HepG2 (cell line): ENCODE results near the gene UQCR11. TPM values are rescaled to one million over a fixed set of nuclear protein-coding genes. Genes with fewer than 3 reads are reported as not detected.
A peak's percentile ranks its signal among the peaks of the same experiment; 100 is the strongest.

Experiments
- KDM2A ChIP-seq: sonication (generic); formaldehyde crosslinking; IDR thresholded peaks from 2 replicates; pipeline ENCODE4 v1.4.0; 2020; ENCODE audit warnings: low read depth, missing genetic modification reagents, borderline replicate concordance
- PRPF4 ChIP-seq: fragments of 200-400 bp; formaldehyde crosslinking; IDR thresholded peaks from 2 replicates; pipeline ENCODE4 v1.6.1; 2016; ENCODE audit warnings: low read length, low read depth; ENCODE audit not compliant: poor library complexity, severe bottlenecking
- SMARCC2 ChIP-seq: fragments of 450-650 bp; IDR thresholded peaks from 2 replicates; pipeline ENCODE4 v1.6.1; 2017; ENCODE audit warnings: antibody characterized with exemption, mild to moderate bottlenecking
- ZBTB40 ChIP-seq, 2 experiments: fragments of 450-650 bp in 1 of 2; sonication (generic) in 1 of 2; formaldehyde crosslinking in 1 of 2; IDR thresholded peaks; 2 replicates each; pipeline versions ENCODE4 v1.6.1 to v1.8.0; 2016 to 2022; ENCODE audit warnings: antibody characterized with exemption in 1 of 2, mild to moderate bottlenecking in 1 of 2, missing genetic modification reagents in 1 of 2
- ZBTB7A ChIP-seq: sonication (generic); formaldehyde crosslinking; IDR thresholded peaks from 2 replicates; pipeline ENCODE4 v1.8.0; 2022; ENCODE audit warnings: mild to moderate bottlenecking, missing genetic modification reagents
- polyA plus RNA-seq, 8 experiments: library from polyadenylated mRNA; depleted of rRNA in 3 of 8; stranded (reverse) in 7 of 8; unstranded in 1 of 8; fragments of >200 nt; fragmentation: Illumina TruSeq in 4 of 8; extraction: Trizol in 4 of 8; gene quantifications; 2 replicates each; pipeline versions ENCODE4 v1.2.1 to v1.2.3, GENCODE V29; 2011 to 2016; ENCODE audit warnings: low read depth in 4 of 8, missing spikeins in 1 of 8, mixed read lengths in 1 of 8; ENCODE audit not compliant: insufficient read depth in 1 of 8
- total RNA-seq, 5 experiments: library from RNA; depleted of rRNA; stranded (reverse); fragments of >200 nt; fragmentation: Illumina TruSeq; extraction: Trizol; gene quantifications; 2 replicates each; pipeline ENCODE4 v1.2.3, GENCODE V29; 2016; ENCODE audit warnings: low read depth in 1 of 5
- TF ChIP-seq, protein P1 (sequence below): sonication (generic); formaldehyde crosslinking; IDR thresholded peaks from 2 replicates; pipeline ENCODE4 v1.5.0; 2020; ENCODE audit warnings: mild to moderate bottlenecking, low read depth, missing genetic modification reagents, borderline replicate concordance

The UQCR11 gene
- total and polyA plus RNA-seq, 2 of the 13 experiments (the other 11 are each of a cell fraction or from before 2014, with no cell fraction given), result 125 to 214 TPM

DNA sequence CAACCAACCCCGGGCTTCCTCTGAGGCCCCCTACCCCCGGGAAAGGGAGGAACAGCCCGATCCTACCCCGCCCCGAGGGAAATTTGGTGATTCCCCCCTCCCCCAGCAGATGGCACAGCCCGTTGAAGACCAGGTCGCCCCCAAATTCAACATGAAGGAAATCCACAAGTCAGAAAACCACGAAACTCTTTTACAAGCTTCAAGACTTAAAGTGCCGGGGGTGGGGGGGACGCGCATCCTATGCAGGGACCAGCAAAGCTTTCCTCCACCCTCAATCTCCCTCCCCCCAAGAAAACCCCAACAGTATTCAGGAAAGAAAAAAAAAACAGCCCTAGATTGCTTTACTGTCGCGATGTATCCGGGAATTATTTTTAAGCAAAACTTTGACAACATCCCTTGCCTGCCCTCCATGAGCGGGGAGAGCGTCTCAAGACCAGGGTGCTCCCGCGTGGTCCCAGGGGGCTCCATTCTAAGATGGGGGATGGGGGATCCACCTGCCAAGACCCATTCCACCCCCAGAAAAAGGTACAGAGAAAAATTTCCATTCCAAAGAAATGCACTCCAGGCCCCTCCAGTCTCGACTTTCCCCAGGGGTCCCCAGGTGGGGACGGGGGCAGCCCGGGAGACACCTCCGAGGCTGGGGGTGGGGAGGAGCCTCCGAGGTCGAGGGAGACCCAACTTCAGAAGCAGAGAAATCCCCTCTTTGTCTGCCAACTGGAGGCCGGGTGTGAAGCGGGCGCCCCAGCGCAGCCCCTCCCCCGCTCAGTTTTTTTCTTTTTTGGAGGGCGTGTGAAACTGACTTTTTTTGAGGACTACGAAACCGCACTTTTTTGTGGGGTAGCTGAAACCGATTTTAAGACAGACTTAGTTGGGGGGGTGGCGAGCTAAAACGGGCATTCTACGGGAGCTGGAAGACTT is 45.6 kb upstream of the UQCR11 start (continued):
- TF ChIP-seq, protein P1, sequence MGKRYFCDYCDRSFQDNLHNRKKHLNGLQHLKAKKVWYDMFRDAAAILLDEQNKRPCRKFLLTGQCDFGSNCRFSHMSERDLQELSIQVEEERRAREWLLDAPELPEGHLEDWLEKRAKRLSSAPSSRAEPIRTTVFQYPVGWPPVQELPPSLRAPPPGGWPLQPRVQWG (CRISPR knock-in tag), result no peak
- no peak for TF ChIP-seq SMARCC2
- no peak for TF ChIP-seq ZBTB40 (IDR thresholded peaks at IDR 0.05)
- TF ChIP-seq ZBTB40 (CRISPR knock-in tag; IDR thresholded peaks at IDR 0.05), result no peak
- 0 out of 2 replicates have a peak, but pooled peaks have one; percentile 8 for TF ChIP-seq KDM2A (CRISPR knock-in tag)
- TF ChIP-seq ZBTB7A (CRISPR knock-in tag), result no peak
- TF ChIP-seq PRPF4, result no peak
